SK-N-MC (cell line): Measurements from ENCODE around the gene FOSL1.

Experiments used
- EZH2 ChIP-seq: fragments of 200-600 bp; sonication (generic); IDR thresholded peaks from one replicate; pipeline ENCODE4 v1.6.1; 2017; ENCODE audit warnings: antibody characterized with exemption
- POLR2AphosphoS5 ChIP-seq: IDR thresholded peaks from 2 replicates; pipeline ENCODE4 v1.6.1; 2012; ENCODE audit warnings: mild to moderate bottlenecking, low read depth, low read length, borderline replicate concordance

GRCh38 chr11:65919141-65919572 lies 19.0 kb upstream of the FOSL1 start, which contains the start of gene DRAP1:
- TF ChIP-seq POLR2AphosphoS5 (peak; percentile 36; the same call in 1 of the 2 replicates), EZH2 (no peak)
